ENCODE data around the gene EHD2.

DNA sequence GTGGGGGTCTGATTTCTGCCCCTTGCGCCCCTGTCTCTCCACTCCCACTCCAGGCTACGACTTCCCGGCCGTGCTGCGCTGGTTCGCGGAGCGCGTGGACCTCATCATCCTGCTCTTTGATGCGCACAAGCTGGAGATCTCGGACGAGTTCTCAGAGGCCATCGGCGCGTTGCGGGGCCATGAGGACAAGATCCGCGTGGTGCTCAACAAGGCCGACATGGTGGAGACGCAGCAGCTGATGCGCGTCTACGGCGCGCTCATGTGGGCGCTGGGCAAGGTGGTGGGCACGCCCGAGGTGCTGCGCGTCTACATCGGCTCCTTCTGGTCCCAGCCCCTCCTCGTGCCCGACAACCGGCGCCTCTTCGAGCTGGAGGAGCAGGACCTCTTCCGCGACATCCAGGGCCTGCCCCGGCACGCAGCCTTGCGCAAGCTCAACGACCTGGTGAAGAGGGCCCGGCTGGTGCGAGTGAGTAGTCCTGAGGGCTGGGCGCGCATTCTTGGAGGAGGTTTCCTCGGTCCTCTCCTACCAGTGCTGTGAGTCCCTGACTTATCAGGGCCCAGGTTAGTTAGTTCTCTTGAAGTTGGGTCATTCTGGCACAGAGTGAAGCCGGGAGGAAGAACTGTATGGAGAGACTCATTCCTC lies 12.7 kb downstream of the EHD2 start:
- TF ChIP-seq, protein P1, sequence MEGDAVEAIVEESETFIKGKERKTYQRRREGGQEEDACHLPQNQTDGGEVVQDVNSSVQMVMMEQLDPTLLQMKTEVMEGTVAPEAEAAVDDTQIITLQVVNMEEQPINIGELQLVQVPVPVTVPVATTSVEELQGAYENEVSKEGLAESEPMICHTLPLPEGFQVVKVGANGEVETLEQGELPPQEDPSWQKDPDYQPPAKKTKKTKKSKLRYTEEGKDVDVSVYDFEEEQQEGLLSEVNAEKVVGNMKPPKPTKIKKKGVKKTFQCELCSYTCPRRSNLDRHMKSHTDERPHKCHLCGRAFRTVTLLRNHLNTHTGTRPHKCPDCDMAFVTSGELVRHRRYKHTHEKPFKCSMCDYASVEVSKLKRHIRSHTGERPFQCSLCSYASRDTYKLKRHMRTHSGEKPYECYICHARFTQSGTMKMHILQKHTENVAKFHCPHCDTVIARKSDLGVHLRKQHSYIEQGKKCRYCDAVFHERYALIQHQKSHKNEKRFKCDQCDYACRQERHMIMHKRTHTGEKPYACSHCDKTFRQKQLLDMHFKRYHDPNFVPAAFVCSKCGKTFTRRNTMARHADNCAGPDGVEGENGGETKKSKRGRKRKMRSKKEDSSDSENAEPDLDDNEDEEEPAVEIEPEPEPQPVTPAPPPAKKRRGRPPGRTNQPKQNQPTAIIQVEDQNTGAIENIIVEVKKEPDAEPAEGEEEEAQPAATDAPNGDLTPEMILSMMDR (IDR thresholded peaks at IDR 0.05 in 2 of 3, conservative IDR thresholded peaks at IDR 0.05 in 1 of 3; ENCODE audit: borderline replicate concordance in 1 of 3, insufficient read depth in 1 of 3, low read depth in 2 of 3, low read length in 2 of 3), result no peak
- TF ChIP-seq POLR2AphosphoS5 (IDR thresholded peaks at IDR 0.05; ENCODE audit: low read depth, low read length) (no peak), POLR2A (IDR thresholded peaks at IDR 0.05; ENCODE audit: borderline replicate concordance, extremely low read depth, insufficient read depth, insufficient read length) (no peak), ZFX (IDR thresholded peaks at IDR 0.05) (no peak)

Measured in HCT116 (cell line).